Natural killer cell (primary cell): ENCODE results near the gene SLC66A1. TPM values are rescaled to one million over a fixed set of nuclear protein-coding genes. Genes with fewer than 3 reads are reported as not detected.

ENCODE experiments used
- ATAC-seq, 3 donors: fragments of 150-1000 bp in 2 of 3; fragments of 200-7000 bp in 1 of 3; cut with Tn5 transposase; 1 replicate in 1 of 3; 2 replicates in 2 of 3; pipeline ENCODE4 v1.10.0; 2021; ENCODE audit warnings: mild to moderate bottlenecking in 2 of 3, moderate library complexity in 2 of 3
- DNase-seq, 2 donors: peaks; one replicate each; pipeline versions ENCODE4 v3.0.0 to v3.0.0-alpha.2; 2013 to 2021; ENCODE audit warnings: mixed read lengths in 1 of 2
- H3K27ac ChIP-seq: one replicate; pipeline ENCODE4 v1.5.1; 2013; ENCODE audit warnings: mild to moderate bottlenecking, low read length
- H3K27me3 ChIP-seq: one replicate; pipeline ENCODE4 v1.6.1; 2013; ENCODE audit warnings: low read length; ENCODE audit not compliant: control insufficient read depth, insufficient read depth
- H3K36me3 ChIP-seq: one replicate; pipeline ENCODE4 v1.6.1; 2013; ENCODE audit warnings: low read length; ENCODE audit not compliant: control insufficient read depth, insufficient read depth
- H3K4me1 ChIP-seq: one replicate; pipeline ENCODE4 v1.6.1; 2013; ENCODE audit warnings: low read length; ENCODE audit not compliant: control insufficient read depth, insufficient read depth
- H3K4me3 ChIP-seq: one replicate; pipeline ENCODE4 v1.5.1; 2013; ENCODE audit warnings: low read length
- H3K9me3 ChIP-seq: one replicate; pipeline ENCODE4 v1.6.1; 2013; ENCODE audit warnings: low read length; ENCODE audit not compliant: control insufficient read depth, insufficient read depth
- H3K27ac Mint-ChIP-seq, 2 donors: one replicate each; pipeline ENCODE4 v1.8.0; 2022; ENCODE audit warnings: mild to moderate bottlenecking in 2 of 2, mixed read lengths in 2 of 2, moderate library complexity in 1 of 2
- H3K27me3 Mint-ChIP-seq, 2 donors: one replicate each; pipeline ENCODE4 v1.8.0; 2022; ENCODE audit warnings: low read depth in 2 of 2, mixed read lengths in 2 of 2
- H3K36me3 Mint-ChIP-seq: one replicate; pipeline ENCODE4 v1.8.0; 2022; ENCODE audit warnings: mixed read lengths
- H3K4me1 Mint-ChIP-seq, 2 donors: one replicate each; pipeline ENCODE4 v1.8.0; 2022; ENCODE audit warnings: mixed read lengths in 2 of 2
- H3K4me3 Mint-ChIP-seq: one replicate; pipeline ENCODE4 v1.8.0; 2022; ENCODE audit warnings: mild to moderate bottlenecking, moderate library complexity, mixed read lengths
- H3K9me3 Mint-ChIP-seq, 2 donors: one replicate each; pipeline ENCODE4 v1.8.0; 2022; ENCODE audit warnings: mixed read lengths in 2 of 2
- CTCF ChIP-seq: fragments of 200-600 bp; IDR thresholded peaks from one replicate; pipeline ENCODE4 v1.8.0; 2022; ENCODE audit warnings: antibody characterized with exemption
- WGBS: methylation state at CpG from one replicate; pipeline ENCODE4 v1.1.7; 2013; ENCODE audit warnings: missing lambda C conversion rate; ENCODE audit not compliant: insufficient coverage; 5-methylcytosine and 5-hydroxymethylcytosine counted together
- intact Hi-C: fragments of 100-400 bp; cut with micrococcal nuclease; formaldehyde crosslinking; loops from one replicate; pipeline ENCODE4 v1.14.2; 2022
- total RNA-seq, 4 donors: library from RNA; stranded (reverse); fragments of 120-200 nt in 1 of 4; gene quantifications; one replicate each; pipeline versions ENCODE4 v1.2.3 to v1.2.4, GENCODE V29; 2013 to 2022

The SLC66A1 gene
- total RNA-seq, 3 donors from 2014 or later (not counting 1 experiment from before 2014, with no cell fraction given), result 5.8 to 8.5 (median 7.6) TPM

DNA sequence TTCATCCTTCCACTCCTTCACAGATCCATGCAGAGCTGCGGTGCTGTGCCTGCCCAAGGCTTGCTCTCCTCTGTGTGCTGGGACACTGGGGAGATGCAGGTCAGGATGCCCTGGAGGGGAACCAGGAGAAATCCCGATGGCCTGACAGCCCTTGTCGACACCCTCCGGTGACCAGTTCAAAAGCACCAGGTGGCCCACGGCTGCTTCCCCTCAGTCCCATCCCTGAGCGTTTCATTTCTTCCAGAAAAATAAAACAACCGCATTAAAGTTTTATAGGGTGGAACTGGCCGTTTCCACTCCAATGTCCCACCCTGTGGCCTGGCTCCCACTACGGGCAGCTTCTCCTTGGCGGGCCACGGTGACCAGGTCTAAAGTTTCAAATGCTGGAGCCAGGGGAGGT, 48.3 kb downstream of the SLC66A1 start:
- intact Hi-C loops, result no loop called here
- peaks cover 48 to 51% of the 10 kb centered on the region in 2 donors for H3K4me1 Mint-ChIP-seq
- Histone ChIP-seq H3K4me3 (no peak overlapping the region), H3K4me1 (peaks cover 9% of the 10 kb centered on the region), H3K27me3 (no peaks in the 10 kb centered on the region), H3K36me3 (peaks cover 21% of the 10 kb centered on the region), H3K27ac (no peak overlapping the region), H3K9me3 (no peaks in the 10 kb centered on the region)
- H3K36me3 Mint-ChIP-seq, result no peaks in the 10 kb centered on the region
- DNase-seq, result no peak
- H3K27ac Mint-ChIP-seq, result peak overlapping the region in 1 of 2 donors; percentile 69
- 83% methylated on average over 11 of the region's 11 CpGs for WGBS
- H3K4me3 Mint-ChIP-seq, result no peak overlapping the region
- no peaks in the 10 kb centered on the region for H3K27me3 Mint-ChIP-seq
- no peak for TF ChIP-seq CTCF
- H3K9me3 Mint-ChIP-seq, result no peaks in the 10 kb centered on the region
- ATAC-seq, result no peak

- no peak for DNase-seq
- Histone ChIP-seq H3K4me1 (peaks cover 9% of the 10 kb centered on the region), H3K36me3 (peaks cover 15% of the 10 kb centered on the region), H3K4me3 (no peak overlapping the region), H3K9me3 (no peaks in the 10 kb centered on the region), H3K27me3 (no peaks in the 10 kb centered on the region), H3K27ac (no peak overlapping the region)
- Mint-ChIP-seq H3K27ac (peak overlapping the region; percentile 41 to 69), H3K36me3 (no peaks in the 10 kb centered on the region), H3K4me1 (peaks cover 50 to 53% of the 10 kb centered on the region in 2 donors), H3K9me3 (no peaks in the 10 kb centered on the region), H3K27me3 (no peaks in the 10 kb centered on the region), H3K4me3 (no peak overlapping the region)
- TF ChIP-seq CTCF, result no peak
- 80% methylated on average over 18 of the region's 18 CpGs for WGBS
- intact Hi-C loops, result no loop called here
- no peak for ATAC-seq
Observed at GRCh38 chr1:19360843-19361610, 48.9 kb downstream of the SLC66A1 start.

DNA sequence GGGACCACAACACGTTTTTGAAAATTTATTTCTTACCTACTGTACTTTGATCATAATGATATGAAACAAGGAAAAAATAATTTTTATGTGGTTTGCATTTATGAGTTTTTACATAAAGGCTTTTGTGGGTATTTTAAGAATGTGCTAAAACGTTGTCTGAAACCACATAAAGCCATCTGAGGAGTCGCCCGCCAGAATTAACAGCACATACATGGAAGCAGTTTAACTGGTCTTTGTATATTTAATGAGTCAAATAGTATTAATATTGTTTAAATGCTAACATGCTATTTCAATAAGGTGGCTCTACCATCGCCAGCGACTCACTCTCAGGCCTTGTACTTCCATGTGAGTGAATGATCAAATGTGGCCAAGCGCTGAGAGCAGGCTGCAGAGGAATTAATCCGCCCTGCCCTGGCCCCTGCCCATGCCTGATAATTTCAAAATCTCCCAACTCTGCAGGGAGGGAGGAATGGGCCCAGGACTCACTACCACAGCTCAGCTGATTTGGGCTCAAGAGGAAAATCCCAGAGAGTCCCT, 49.6 kb downstream of the SLC66A1 start:
- no peaks in the 10 kb centered on the region for H3K9me3 Mint-ChIP-seq
- H3K36me3 ChIP-seq, result peaks cover 9% of the 10 kb centered on the region
- no peak for TF ChIP-seq CTCF
- no peak overlapping the region for H3K27ac ChIP-seq
- no peaks in the 10 kb centered on the region for H3K27me3 ChIP-seq
- peaks cover 54 to 58% of the 10 kb centered on the region in 2 donors for H3K4me1 Mint-ChIP-seq
- ATAC-seq (no peak), DNase-seq (no peak)
- H3K36me3 Mint-ChIP-seq, result no peaks in the 10 kb centered on the region
- H3K27ac Mint-ChIP-seq, result no peak overlapping the region
- WGBS, result 69% methylated on average over 7 of the region's 8 CpGs
- H3K27me3 Mint-ChIP-seq, result no peaks in the 10 kb centered on the region
- H3K4me3 ChIP-seq, result no peak overlapping the region
- no peak overlapping the region for H3K4me3 Mint-ChIP-seq
- H3K4me1 ChIP-seq, result peaks cover 9% of the 10 kb centered on the region
- no peaks in the 10 kb centered on the region for H3K9me3 ChIP-seq
- intact Hi-C loops, result no loop called here
